Measurements from ENCODE around the gene FHL3.
"Not testable (repeated sequence)": the region's sequence is repeated elsewhere in the genome, so short reads cannot be mapped to it uniquely, and the experiment has no call there.

The FHL3 gene

GRCh38 chr1:38034871-38035270 is 29.6 kb upstream of the FHL3 start:
- no peak for DNase-seq

- not testable (repeated sequence) for DNase-seq
These were observed 27.7 kb upstream of the FHL3 start for GRCh38 chr1:38032992-38033391.

- no peak for DNase-seq
These were observed 26.2 kb upstream of the FHL3 start for GRCh38 chr1:38031513-38031866.

GRCh38 chr1:38030596-38031512 is 25.5 kb upstream of the FHL3 start:
- DNase-seq, result no peak

- DNase-seq, result no peak
These were observed 24.6 kb upstream of the FHL3 start for GRCh38 chr1:38029685-38030511.

- peak; percentile 91 for DNase-seq
These were observed 23.9 kb upstream of the FHL3 start for GRCh38 chr1:38029081-38029681.

GRCh38 chr1:38028671-38029070 is 23.4 kb upstream of the FHL3 start:
- DNase-seq, result peak; percentile 65

- DNase-seq, result no peak
These were observed 22.8 kb upstream of the FHL3 start for GRCh38 chr1:38028105-38028591.

GRCh38 chr1:38027201-38028104 is 22.1 kb upstream of the FHL3 start:
- DNase-seq, result no peak

GRCh38 chr1:38026592-38027200 is 21.4 kb upstream of the FHL3 start:
- peak; percentile 30 for DNase-seq

GRCh38 chr1:38025664-38026063 is 20.4 kb upstream of the FHL3 start:
- no peak for DNase-seq

- no peak for DNase-seq
These were observed 19.9 kb upstream of the FHL3 start for GRCh38 chr1:38025233-38025632.

- no peak for DNase-seq
These were observed 17.5 kb upstream of the FHL3 start for GRCh38 chr1:38022810-38023209.

- no peak for DNase-seq
These were observed 16.7 kb upstream of the FHL3 start for GRCh38 chr1:38021969-38022368.

GRCh38 chr1:38020396-38020795 is 15.1 kb upstream of the FHL3 start:
- DNase-seq, result no peak

- peak; percentile 9 for DNase-seq
These were observed 13.6 kb upstream of the FHL3 start for GRCh38 chr1:38018864-38019343.

GRCh38 chr1:38015978-38016725 is 10.8 kb upstream of the FHL3 start:
- DNase-seq, result no peak

- no peak for DNase-seq
These were observed 9.6 kb upstream of the FHL3 start for GRCh38 chr1:38014724-38015424.

- DNase-seq, result no peak
These were observed 8.9 kb upstream of the FHL3 start for GRCh38 chr1:38014171-38014570.

- no peak for DNase-seq
These were observed 7.9 kb upstream of the FHL3 start for GRCh38 chr1:38013227-38013622.

Measured in NCI-H1092 treated with DMSO at 0.1 percent for 48 hours (cell line).